GM19324 (cell line): Measurements from ENCODE around the gene PLPP2.

Experiments
- ATAC-seq: cut with Tn5 transposase; IDR thresholded peaks from one replicate; pipeline ENCODE4 v1.9.1; 2021; ENCODE audit warnings: mild to moderate bottlenecking, moderate library complexity; ENCODE audit not compliant: unreplicated experiment, low FRiP score

Gene PLPP2

DNA sequence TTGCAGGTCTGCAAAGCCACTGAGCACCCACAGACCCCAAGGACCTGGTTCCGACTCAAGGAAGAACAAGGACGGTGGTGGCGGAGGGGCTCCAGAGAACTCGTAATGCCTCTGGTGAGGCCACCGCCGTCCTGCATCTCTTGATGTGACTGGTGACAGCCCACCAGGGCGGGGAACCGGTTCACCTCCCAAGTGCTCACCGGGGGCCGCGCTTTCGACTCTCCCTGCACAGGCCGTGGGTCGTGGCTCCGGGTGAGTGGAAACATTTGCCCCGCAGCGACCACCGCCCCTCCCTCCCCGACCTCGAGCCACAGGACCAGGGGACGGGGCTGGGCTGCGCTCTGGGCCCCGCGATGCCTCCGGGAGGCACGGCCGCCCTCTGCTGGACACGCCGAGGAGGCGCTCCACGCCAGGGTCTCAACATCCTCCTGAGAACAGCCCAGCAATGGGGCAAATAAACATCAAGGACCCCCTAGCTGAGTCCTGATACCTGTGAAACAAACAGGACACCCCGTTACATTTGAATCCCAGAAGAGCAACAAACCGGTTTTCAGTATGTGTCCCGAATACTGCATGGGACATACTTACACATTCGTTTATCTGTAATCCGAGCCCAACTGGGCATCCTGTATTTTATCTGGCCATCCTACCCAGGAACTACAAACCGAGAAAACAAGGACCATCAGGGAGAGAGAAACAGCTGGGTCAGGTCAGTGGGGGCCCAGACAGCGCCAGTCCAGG is 3.9 kb upstream of the PLPP2 start:
- ATAC-seq = no peak

DNA sequence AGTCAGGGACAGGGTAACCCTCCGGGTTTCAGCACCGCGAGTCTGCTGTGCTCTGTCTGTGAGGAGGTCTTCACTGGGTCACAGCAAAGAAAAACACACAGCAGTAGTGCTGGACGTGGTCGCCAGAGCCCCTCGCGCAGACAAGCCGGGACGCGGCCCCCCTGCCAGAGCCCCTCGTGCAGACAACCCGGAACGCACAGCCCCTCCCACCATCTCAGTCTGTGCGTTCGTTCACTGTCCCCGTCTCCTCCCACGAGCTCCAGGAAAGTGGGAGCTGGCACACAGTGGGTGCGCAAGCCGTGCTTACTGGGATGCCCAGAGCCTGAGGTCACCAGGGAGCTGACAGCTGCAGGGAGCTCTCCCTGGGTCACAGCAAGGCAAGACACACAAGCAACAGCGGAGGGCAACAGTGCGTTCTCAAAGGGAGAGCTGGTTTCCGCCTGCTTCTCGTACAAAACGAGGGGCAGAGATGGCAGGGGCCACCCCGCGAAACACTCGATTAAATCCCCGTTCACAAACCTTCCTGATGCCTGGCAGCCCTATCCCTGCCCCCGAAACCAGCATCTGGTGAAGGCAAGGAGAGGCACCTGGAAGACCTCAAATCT is 3.2 kb upstream of the PLPP2 start:
- ATAC-seq = no peak

DNA sequence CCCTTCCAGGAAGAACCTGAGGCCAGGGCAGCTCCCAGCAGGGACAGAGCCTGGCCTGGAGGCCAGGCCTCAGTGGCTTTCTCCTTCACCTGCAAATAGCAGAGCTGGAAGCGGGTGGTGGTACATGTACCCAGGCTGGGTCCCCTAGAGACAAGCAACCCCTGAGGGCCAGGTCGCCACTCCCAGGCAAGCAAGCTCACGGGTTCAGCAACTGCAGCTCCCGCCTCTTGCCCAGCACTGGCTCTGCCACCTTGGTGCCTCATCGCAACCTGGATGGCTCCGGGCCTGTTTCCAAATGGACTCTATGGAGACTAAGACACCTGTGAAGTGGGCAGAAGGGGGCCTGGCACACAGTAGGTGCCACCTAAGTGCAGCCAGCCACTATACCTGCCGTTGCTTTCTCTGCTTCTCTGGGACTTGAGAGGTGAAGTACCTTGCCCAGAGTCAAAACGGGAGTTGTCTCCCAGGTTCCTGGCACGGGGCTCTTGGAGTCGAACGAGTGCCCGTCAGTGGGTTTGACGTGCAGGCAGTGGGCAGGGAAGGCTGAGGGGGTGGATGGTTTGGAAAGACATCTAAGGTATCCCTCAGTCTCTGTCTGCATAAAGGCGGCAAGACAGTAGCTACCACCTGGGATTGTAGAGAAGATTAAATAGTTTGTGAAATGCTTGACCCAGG is 2.4 kb upstream of the PLPP2 start:
- ATAC-seq = no peak

DNA sequence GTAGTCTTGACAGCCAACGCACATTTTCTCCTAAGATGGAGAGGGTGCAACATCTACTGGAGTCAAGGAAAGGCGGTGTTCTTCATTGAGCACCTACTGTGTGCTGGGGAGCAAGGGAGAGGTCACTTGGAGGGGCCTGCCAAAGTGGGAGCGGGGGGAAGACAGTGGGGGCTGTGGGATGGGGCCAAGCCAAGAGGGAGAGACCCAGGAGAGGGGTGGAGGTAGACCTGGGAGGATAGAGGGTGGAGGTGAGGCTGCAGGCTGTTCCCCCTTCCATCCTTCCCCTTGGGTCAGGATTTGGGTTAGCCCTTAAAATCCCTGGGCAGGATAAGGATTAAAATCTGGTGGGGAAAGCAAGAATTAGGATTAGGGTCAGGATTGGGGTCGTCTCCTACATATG is 1.7 kb upstream of the PLPP2 start:
- no peak for ATAC-seq

DNA sequence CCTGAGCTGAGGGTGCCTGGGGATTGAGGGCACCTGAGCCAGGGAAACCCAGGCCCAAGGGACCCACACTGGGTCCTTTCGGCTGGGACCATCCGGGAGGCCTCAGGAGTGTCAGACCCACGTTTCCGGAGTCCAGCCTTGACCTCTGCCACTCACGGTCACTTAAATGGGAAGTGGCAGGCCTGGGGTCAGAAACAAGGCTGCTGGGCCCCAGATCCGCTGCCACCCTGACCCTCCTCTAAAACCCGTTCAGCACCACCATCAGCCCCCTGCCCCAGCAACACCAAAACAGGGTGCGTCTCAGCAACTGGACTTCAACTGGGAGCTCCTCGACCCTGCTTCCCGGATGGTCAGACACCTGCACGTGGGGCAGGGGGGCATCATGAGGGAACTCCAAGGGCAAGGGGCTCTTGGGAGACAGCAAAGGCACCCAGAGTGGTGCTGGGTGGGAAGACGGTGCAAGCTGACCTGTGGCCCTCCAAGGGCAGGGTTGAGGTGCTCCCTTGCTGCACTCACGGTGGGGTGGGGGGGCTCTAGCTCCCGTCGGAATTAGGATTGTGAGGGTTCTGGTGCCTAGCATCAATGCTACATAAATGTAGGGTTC is 1.2 kb upstream of the PLPP2 start:
- no peak for ATAC-seq

DNA sequence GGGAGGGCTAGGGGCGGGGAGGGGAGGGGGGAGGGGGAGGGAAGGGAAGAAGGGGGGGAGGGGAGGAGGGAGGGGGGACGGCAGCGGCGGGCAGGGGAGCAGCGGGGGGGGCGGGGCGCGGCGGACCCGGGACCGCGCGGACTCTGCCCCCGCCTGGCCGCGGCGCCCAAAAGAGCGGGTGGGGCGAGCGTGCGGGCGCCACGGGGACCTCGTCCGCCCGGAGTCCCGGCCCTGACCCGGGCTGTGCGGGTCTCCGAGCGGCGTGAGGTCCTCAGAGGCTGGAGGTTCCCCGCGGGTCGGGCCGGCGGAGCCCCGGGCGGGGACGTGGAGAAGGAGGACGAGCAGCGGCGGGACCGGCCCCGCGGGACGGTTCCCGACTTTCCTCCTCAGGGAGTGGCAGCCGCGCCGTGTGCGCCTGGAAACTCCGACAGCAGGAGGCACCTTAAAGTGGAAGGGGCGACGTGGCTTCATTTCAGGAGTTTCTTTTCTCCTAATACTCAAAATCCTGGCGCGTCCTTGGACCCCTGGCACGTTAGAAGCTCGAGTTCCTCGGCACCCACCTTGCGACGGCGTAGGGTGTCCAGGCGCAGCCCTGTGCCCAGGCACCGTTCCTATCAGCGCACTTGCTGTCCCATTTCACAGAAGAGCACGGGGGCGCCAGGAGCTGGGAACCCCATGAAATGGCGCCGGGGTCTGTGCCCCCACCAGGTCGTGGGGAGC is 518 bp upstream of the PLPP2 start:
- ATAC-seq = no peak

DNA sequence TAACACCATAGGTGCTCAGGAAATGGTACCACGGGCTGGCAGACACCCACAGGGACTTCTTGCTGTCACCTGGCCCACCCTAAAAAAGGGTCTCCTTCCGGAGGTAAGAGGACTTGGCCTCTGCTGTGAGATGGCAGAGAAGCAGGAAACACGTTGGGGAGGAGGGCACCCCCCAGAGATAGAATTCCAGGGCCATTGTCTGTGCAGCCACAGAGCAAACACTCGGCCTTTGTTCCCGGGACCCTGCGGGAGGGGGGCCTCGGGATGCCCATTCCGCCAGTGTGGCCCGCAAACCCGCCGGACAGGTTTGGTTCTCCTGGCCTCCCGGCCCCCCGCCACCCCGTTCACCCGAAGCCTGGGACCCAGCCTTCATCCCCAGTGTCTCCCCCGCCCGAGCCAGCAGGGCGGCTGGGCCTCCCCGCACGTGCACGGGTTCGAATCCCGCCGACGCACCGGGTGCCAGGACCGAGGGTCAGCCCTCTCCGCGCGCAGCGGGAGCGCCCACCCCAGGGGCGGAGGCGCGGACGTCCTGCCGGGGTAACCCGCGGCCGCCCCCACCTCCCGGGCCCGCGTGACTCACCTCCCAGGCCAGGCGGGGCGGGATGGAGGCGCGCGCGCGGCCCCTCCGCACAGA is 714 bp downstream of the PLPP2 start:
- ATAC-seq = no peak

DNA sequence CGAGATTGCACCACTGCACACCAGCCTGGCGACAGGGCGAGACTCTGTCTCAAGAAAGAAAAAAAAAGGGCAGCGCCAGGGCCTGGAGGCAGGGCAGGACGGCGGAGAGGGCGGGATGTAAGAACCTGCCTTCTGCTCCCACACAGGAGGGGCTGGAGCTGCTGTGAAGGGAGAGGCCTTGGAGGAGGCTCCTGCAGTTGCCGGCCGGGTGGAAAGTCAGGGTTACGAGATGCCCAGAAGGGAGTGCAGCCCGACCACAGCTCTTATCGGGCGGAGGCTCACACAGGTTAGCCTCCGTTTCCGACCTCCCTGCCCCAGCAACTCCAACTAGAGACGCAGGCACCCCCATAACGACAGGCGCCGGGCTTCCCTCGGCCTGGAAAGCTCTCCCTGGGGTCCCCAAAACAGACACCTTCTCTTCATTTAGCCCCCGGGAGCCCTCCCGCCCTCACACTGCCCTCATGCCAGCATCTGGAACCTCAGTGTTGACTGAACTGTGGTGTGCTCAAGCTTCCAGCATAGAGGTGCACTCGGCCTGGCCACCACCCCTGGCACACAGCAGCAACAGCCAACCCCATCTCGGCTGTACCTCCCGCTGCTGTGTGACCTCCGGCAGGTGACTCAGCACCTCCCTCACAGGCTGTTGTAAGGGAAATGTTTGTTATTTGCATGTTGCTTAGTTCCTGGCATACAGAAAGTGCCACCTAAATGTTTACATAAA is 1.4 kb downstream of the PLPP2 start:
- no peak for ATAC-seq

DNA sequence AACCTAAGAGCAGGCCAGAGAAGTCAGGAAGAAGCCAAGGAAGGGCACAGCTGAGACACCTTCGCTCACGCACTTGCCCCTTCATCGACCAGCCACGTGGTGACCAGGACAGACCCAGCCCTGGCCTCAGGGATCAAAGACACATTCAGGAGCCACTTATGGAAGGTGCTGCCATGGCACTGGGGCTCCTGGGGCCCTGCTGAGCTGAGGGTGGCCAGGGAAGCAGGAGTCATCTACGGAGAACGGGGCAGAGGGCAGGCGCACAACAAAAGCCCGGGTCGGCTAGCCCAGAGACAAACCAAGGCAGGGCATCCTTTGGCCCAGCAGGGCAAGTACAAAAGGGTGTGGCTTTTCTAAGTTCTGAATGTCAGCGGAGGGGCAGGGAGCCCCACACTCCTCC is 2.3 kb downstream of the PLPP2 start:
- no peak for ATAC-seq

DNA sequence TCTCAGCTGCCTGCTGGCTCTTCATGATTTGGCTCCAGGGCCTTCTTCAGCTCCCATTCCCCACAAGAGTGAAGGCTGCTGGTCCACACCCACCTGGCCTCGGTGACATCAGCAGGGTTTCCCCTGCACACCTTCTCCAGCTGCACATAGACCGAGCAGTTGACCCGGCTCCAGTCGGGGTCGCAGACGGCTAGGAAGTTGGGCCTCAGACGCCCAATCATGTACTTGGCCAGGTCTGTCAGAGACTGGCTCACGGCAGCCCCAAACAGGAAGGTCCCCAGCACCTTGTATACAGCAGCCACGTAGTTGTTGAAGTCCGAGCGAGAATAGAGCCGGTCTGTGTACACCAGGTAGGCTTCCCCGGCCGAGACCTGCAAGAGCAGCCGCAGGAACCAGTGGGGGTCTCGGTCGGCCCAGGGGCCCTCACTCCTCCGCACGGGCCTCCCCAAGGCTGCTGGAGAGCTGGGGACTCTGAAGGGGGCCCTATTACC is 3.8 kb downstream of the PLPP2 start:
- no peak for ATAC-seq

DNA sequence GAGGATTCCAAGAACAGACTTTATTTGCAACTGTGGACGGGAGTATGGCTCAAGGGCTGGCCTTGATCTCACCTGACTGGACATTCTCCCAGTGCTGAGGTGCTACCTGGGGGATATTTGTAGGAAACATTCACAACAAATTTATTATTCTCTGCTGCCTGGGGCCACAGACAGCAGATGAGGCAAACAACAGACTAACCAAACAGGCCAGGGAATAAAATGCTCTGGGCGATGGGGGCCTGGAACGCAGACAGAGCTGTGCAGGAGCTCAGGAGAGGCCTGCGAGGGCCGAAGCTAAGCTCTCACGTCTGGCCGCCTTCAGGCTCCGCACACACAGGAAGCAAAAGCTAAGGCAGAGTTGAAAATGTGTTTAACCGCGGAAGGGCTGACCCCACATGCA is 7.8 kb downstream of the PLPP2 start:
- ATAC-seq = no peak

DNA sequence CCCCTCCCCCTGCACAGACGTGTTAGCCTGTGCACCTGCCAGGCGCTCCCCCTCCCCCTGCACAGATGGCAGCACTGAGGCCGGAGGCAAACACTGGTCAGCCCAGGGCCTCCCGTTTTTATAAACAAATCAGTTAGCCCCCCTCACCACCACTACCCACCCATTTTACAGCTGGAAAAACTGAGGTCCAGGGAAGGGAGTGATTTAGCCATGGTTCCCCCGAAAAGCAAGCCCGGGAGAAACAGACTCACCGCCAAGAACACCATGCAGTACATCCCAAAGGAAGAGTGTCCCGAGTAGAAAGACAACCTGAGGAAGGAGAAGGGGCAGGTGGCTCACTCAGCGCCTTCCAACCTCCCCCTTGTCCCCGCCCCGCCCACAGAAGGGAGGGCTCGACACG is 8.7 kb downstream of the PLPP2 start:
- ATAC-seq = no peak

DNA sequence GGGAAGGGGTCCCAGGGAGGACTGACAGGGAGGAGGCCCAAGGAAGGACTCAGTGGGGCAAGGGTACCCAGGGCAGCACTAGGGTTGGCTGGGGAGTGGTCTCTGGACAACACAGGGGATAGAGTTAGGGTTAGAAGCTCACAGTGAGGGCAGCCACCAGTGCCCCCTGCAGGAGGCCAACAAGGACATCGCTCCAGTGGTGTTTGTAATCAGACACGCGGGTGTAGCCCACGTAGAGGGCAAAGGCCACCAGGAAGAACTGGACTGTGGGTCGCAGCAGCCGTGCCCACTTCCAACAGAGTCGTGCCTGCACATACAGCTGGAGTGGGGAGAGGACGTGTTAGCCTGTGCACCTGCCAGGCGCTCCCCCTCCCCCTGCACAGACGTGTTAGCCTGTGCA is 9.2 kb downstream of the PLPP2 start:
- ATAC-seq = no peak

DNA sequence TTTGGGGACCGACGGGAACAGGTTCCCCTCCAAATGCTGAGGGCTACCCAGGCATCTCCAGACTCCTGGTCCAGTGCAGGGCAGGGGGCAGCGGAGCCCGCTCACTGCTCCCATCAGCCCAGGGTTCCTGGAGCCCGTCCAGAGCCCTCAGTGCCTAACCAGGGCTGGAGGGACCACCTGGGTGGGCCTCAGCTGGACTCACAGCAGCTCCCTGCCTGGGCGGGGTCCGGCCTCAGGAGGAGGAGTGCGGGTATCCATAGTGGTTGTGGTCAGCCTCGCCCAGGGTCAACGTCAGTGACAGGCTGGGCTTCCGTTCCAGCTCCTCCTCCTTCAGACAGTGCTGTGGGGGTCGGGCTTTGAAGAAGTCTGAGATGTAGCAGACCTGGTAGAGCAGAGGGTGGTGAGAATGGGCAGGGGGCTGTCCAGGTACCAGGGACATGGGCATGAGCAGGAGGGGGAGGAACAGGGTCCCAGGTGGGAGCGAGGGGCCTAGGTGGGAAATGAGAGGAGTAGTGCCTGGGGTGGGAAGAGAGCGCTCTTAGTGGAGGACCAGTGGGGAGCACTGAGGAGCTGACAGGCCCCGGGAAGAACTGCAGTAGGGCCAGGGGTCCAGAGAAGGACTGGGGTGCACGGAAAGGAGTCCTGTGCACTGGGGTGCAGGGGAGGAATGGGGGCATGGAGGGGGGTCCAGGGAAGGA is 9.9 kb downstream of the PLPP2 start:
- no peak for ATAC-seq

DNA sequence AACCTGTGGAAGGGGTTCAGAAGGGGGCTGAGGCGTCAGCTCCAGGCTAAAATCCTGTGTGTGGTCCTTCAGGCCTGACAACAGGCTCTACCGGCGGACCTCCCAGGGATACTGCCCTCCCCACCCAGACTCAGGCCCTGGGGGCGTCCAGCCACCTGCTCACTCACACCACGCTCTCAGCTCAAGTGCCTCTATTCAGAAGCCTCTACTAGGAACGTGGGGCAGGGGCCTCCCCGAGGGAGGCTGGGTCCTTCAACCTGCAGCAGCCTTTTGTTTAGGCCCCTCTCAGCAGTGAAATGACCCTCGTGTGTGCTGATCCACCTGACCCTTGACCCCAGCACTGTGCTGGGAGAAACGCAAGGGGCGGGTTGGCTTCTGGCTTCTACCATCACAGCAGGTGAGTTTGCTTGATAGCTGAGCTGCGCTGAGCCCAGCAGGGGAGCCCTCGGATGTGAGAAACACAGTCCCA is 10.6 kb downstream of the PLPP2 start:
- no peak for ATAC-seq

DNA sequence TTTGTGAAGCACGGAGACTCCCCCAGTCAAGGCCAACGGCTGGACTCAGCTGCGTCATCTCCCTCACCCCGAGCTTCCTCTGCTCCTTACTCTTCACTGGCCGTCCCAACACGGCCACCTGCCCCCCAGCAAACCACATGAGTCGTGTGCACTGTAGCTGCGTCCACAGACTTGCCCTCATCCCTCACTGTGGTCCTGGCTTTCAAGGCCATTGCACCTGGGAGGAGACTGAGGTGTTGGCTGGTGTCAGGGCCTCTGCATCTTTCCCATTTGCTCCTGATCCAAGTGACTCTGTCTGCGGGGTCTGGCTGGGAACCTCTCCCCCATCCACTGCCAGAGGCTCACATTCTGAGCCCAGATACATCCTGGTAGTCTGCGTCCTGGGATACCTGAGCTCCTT is 11.5 kb downstream of the PLPP2 start:
- no peak for ATAC-seq

DNA sequence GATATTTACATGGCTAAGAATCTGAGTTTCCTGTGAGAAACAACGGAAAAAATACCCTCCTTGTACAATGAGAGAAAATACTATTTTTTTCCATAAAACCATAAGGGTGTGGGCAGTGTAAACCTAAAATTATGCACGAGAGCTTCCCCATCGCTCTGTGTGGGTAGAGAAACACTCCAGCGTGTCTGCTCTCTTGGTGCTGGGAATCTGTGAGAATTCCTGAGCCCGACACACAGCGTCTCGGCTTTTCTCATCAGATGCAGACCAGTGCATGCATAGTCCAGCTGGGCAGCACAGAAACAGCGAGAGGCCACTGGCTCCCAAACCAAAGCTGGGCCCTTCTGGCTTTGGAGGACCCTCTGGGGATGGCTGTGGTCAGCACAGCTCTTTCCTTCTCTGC is 12.0 kb downstream of the PLPP2 start:
- ATAC-seq = no peak

DNA sequence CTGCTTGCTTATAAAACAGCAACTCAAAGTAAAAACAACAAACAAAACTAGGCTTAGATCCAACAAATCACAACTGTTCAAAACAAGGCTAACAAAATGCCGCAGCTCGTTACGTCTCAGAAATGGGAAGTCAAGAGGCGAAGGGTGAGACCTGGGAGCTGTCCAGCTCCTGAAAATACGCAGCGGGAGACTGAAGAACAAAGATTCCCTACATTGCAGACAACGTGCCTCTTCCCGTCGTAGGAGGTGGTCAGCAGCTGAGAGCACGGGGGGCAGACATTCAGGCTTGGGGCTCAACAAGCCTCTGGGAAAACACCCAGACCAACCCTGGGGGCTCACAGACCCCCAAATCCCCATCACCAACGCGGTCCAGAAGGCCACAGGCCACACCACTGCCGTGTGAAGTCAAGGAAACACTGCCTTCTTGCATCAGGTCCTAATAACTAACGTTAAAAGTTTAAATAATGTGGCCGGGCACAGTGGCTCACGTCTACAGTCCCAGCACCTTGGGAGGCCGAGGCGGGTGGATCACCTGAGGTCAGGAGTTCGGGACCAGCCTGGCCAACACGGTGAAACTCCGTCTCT is 13.5 kb downstream of the PLPP2 start:
- ATAC-seq = no peak

DNA sequence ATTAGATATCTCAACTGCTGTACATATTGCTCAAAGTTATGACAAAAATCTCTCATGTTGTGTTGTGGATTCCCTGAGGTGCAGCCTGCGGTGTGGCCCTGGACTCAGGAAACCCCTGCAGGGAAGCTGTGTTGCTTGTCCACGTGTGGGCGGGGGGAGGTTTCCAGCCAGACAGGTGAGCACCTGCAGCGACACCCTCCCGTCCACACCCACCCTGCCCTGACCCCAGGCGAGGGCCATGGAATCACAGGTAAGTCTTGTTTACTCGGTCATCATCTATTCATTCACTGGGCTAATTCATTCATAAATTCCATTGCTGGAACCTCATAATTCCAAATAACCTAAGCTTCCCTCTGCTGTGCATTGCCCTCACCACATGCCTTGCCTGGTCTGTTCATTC is 14.1 kb downstream of the PLPP2 start:
- ATAC-seq = no peak
